SJCRH30 (cell line): Measurements from ENCODE around the gene SUGCT. TPM values are rescaled to one million over a fixed set of nuclear protein-coding genes. Genes with fewer than 3 reads are reported as not detected.

Source experiments
- DNase-seq, 2 experiments: peaks; one replicate each; pipeline ENCODE4 v3.0.0-alpha.2; 2015 to 2020
- H3K27ac ChIP-seq: fragments of 250-450 bp; sonication (Bioruptor Pico); 2 replicates; pipeline ENCODE4 v1.5.1; 2020; ENCODE audit warnings: mild to moderate bottlenecking, moderate library complexity
- H3K27me3 ChIP-seq: fragments of 250-450 bp; sonication (Bioruptor Pico); 2 replicates; pipeline ENCODE4 v1.5.1; 2020; ENCODE audit warnings: mild to moderate bottlenecking, moderate library complexity
- H3K36me3 ChIP-seq: fragments of 250-450 bp; sonication (Bioruptor Pico); 2 replicates; pipeline ENCODE4 v1.5.1; 2020; ENCODE audit warnings: mild to moderate bottlenecking, moderate library complexity
- H3K4me1 ChIP-seq: fragments of 250-450 bp; sonication (Bioruptor Pico); 2 replicates; pipeline ENCODE4 v1.5.1; 2020; ENCODE audit warnings: mild to moderate bottlenecking, moderate library complexity
- H3K4me3 ChIP-seq: fragments of 250-450 bp; sonication (Bioruptor Pico); 2 replicates; pipeline ENCODE4 v1.5.1; 2020; ENCODE audit warnings: mild to moderate bottlenecking, moderate library complexity
- H3K9me3 ChIP-seq: fragments of 250-450 bp; sonication (Bioruptor Pico); replicated peaks from 2 replicates; pipeline ENCODE4 v1.5.1; 2020; ENCODE audit warnings: mild to moderate bottlenecking, moderate library complexity
- total RNA-seq: library from RNA; depleted of rRNA; stranded (reverse); fragments of >200 nt; shearing (Covaris generic); gene quantifications from 2 replicates; pipeline ENCODE4 v1.2.3, GENCODE V29; 2014

SUGCT gene
- total RNA-seq, 1 experiment from 2014 or later = 4.8 TPM

GRCh38 chr7:40474790-40475680 lies 340.2 kb downstream of the SUGCT start:
- Histone ChIP-seq H3K4me3 (no peak overlapping the region), H3K27ac (no peak overlapping the region), H3K4me1 (no peaks in the 10 kb centered on the region), H3K27me3 (no peaks in the 10 kb centered on the region), H3K9me3 (no peaks in the 10 kb centered on the region), H3K36me3 (no peaks in the 10 kb centered on the region)
- no peak for DNase-seq

- H3K4me3 ChIP-seq = no peak overlapping the region
- no peaks in the 10 kb centered on the region for H3K27me3 ChIP-seq
- H3K4me1 ChIP-seq = no peaks in the 10 kb centered on the region
- H3K36me3 ChIP-seq = no peaks in the 10 kb centered on the region
- H3K27ac ChIP-seq = no peak overlapping the region
- DNase-seq = no peak
- H3K9me3 ChIP-seq = no peaks in the 10 kb centered on the region
Observed at GRCh38 chr7:40475681-40475982, 340.8 kb downstream of the SUGCT start.

DNA sequence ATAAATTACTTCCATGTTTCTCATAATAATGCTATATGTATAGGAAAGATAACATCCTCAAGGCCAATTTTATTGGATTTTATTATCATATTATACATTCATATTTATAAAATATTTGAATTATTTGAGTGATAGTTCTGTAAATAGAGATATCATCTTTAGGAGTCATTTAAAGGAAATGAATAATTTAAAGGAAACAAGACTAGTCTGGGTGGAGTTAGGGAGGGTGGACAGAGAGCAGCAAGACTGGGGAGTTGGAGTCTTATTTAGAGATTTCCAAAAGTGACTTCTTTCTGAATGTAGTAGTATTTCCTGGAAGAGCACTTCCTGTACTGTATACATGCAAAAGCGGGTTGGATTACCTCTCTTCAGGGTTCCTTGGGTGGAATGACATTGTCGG lies 342.3 kb downstream of the SUGCT start:
- H3K4me1 ChIP-seq = no peaks in the 10 kb centered on the region
- no peaks in the 10 kb centered on the region for H3K27me3 ChIP-seq
- no peaks in the 10 kb centered on the region for H3K36me3 ChIP-seq
- H3K4me3 ChIP-seq = no peak overlapping the region
- no peak for DNase-seq
- no peak overlapping the region for H3K27ac ChIP-seq
- no peaks in the 10 kb centered on the region for H3K9me3 ChIP-seq

GRCh38 chr7:40482845-40483244 lies 348.0 kb downstream of the SUGCT start:
- no peaks in the 10 kb centered on the region for H3K36me3 ChIP-seq
- no peaks in the 10 kb centered on the region for H3K27me3 ChIP-seq
- no peaks in the 10 kb centered on the region for H3K4me1 ChIP-seq
- H3K4me3 ChIP-seq = no peak overlapping the region
- H3K9me3 ChIP-seq = no peaks in the 10 kb centered on the region
- no peak for DNase-seq
- H3K27ac ChIP-seq = no peak overlapping the region

DNA sequence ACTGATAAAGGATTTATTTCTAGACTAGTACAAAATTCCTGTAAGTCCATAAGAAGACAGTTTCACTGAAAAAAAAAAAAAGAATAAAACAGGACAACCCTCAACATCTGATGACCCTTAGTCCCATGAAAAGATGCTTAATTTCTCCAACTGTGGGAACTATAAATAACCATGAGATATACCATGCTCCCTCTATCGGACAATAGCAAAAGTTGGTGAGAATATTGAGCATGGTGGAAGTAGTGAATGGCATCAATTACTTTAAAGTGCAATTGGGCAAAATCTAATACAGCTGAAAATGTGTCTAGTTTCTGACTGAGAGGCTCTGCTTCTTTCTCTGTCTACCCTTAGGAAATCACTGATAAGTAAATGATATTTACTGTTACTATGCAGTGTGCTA lies 348.8 kb downstream of the SUGCT start:
- Histone ChIP-seq H3K9me3 (peaks cover 3% of the 10 kb centered on the region; the same call in 1 of the 2 replicates), H3K27me3 (peaks cover 3% of the 10 kb centered on the region; the same call in 1 of the 2 replicates), H3K36me3 (no peaks in the 10 kb centered on the region; the same call in 1 of the 2 replicates), H3K4me1 (no peaks in the 10 kb centered on the region; the same call in 1 of the 2 replicates), H3K4me3 (no peak overlapping the region), H3K27ac (no peak overlapping the region)
- no peak for DNase-seq

- Histone ChIP-seq H3K27ac (no peak overlapping the region), H3K9me3 (peaks cover 5% of the 10 kb centered on the region; the same call in 1 of the 2 replicates), H3K4me3 (no peak overlapping the region), H3K4me1 (no peaks in the 10 kb centered on the region; the same call in 1 of the 2 replicates), H3K36me3 (no peaks in the 10 kb centered on the region; the same call in 1 of the 2 replicates), H3K27me3 (peaks cover 5% of the 10 kb centered on the region; the same call in 1 of the 2 replicates)
- no peak for DNase-seq
Observed at GRCh38 chr7:40489844-40490602, 355.2 kb downstream of the SUGCT start.

- Histone ChIP-seq H3K27ac (no peak overlapping the region), H3K4me3 (no peak overlapping the region), H3K4me1 (no peaks in the 10 kb centered on the region; the same call in 1 of the 2 replicates), H3K9me3 (peaks cover 5% of the 10 kb centered on the region; the same call in 1 of the 2 replicates), H3K27me3 (peaks cover 5% of the 10 kb centered on the region; the same call in 1 of the 2 replicates), H3K36me3 (no peaks in the 10 kb centered on the region; the same call in 1 of the 2 replicates)
- DNase-seq = no peak
Observed at GRCh38 chr7:40490603-40490924, 355.8 kb downstream of the SUGCT start.

DNA sequence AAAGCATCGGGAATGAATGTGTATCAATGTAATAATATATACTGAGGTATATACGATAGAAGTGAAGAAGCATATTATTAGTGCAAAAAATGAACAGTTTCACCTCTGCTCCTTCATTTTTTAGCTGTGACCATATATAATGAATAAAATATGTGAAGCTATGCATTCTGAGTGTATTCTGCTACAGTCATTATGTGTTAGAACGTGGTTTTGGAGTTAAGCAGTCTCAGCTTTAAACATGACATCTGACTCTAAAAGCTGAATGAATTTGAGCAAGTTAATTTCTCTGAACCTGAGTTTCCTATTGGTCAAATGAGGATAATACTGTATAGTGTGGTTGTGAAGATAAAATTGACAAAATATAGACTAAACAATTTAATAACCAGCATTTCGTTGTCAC lies 358.1 kb downstream of the SUGCT start:
- Histone ChIP-seq H3K27me3 (peaks cover 5% of the 10 kb centered on the region; the same call in 1 of the 2 replicates), H3K36me3 (no peaks in the 10 kb centered on the region; the same call in 1 of the 2 replicates), H3K9me3 (peaks cover 5% of the 10 kb centered on the region; the same call in 1 of the 2 replicates), H3K4me1 (no peaks in the 10 kb centered on the region; the same call in 1 of the 2 replicates), H3K27ac (no peak overlapping the region), H3K4me3 (no peak overlapping the region)
- DNase-seq = no peak

- Histone ChIP-seq H3K27me3 (peaks cover 2% of the 10 kb centered on the region; the same call in 1 of the 2 replicates), H3K4me1 (no peaks in the 10 kb centered on the region), H3K9me3 (peaks cover 2% of the 10 kb centered on the region; the same call in 1 of the 2 replicates), H3K36me3 (no peaks in the 10 kb centered on the region; the same call in 1 of the 2 replicates), H3K27ac (no peak overlapping the region), H3K4me3 (no peak overlapping the region)
- no peak for DNase-seq
Observed at GRCh38 chr7:40493609-40494051, 358.8 kb downstream of the SUGCT start.

- Histone ChIP-seq H3K36me3 (no peaks in the 10 kb centered on the region), H3K9me3 (no peaks in the 10 kb centered on the region), H3K27ac (no peak overlapping the region), H3K27me3 (no peaks in the 10 kb centered on the region), H3K4me3 (no peak overlapping the region), H3K4me1 (no peaks in the 10 kb centered on the region)
- no peak for DNase-seq
Observed at GRCh38 chr7:40498924-40499510, 364.2 kb downstream of the SUGCT start.

DNA sequence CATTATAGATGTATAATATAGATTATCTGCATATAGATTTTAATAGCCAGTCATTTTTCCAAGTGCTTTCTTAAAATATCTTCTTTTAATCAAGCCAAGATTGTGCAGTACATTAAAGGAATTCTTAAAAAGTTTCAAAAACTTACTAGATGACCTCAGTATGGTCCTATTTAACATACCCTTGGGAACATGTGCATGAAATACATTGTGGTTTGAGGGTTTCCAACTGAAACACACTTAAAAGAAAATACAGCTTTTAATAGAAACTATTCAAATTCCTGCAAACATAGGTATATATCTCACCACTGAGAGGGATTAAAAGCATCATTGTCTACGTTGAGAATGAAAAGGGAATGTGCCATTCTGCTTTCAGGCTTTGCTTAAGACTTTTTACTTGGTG lies 364.9 kb downstream of the SUGCT start:
- Histone ChIP-seq H3K27me3 (no peaks in the 10 kb centered on the region), H3K4me3 (no peak overlapping the region), H3K36me3 (no peaks in the 10 kb centered on the region), H3K9me3 (no peaks in the 10 kb centered on the region), H3K4me1 (no peaks in the 10 kb centered on the region), H3K27ac (no peak overlapping the region)
- DNase-seq = no peak

DNA sequence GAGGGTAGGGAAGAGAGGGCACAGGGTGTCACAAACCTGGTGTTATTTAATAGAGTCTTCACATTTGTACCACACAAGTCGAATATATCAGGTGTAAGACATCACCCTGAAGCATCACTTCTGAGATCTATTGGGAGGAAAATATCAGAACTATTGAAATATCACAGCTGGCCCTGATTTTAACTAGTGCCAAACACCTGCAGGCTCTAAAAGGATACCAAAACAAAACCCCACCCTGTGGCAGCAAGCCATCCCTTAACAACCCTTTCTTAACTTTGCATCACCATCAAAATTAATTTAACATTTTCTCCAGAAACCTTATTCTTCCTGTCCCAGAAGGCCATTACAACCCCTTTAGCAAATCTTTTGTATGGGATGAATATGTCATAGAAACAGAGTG lies 365.4 kb downstream of the SUGCT start:
- Histone ChIP-seq H3K27me3 (no peaks in the 10 kb centered on the region), H3K4me3 (no peak overlapping the region), H3K27ac (no peak overlapping the region), H3K4me1 (no peaks in the 10 kb centered on the region), H3K36me3 (no peaks in the 10 kb centered on the region), H3K9me3 (no peaks in the 10 kb centered on the region)
- DNase-seq = no peak

DNA sequence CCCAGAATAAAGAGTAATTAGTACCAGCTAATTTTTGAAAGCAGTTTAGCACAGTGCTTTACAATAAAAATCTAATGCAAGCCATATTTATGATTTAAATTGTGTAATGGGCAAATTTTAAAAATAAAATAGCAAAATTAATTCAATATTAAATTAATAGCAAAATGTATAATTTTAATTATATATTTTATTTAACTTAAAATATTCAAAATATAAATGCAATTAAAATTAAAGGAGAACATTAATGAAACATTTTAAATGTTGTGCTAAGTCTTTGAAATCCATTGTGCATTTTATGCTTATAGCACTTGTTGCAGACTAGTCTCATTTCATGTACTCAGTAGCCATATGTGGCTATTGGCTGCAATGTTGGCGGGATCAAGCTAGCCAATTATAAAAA lies 367.6 kb downstream of the SUGCT start:
- no peak for DNase-seq
- no peaks in the 10 kb centered on the region for H3K36me3 ChIP-seq
- no peak overlapping the region for H3K4me3 ChIP-seq
- H3K4me1 ChIP-seq = no peaks in the 10 kb centered on the region
- H3K27me3 ChIP-seq = no peaks in the 10 kb centered on the region
- no peak overlapping the region for H3K27ac ChIP-seq
- no peaks in the 10 kb centered on the region; the same call in none of the 2 replicates for H3K9me3 ChIP-seq

GRCh38 chr7:40506158-40506557 lies 371.4 kb downstream of the SUGCT start:
- Histone ChIP-seq H3K27ac (no peak overlapping the region), H3K36me3 (no peaks in the 10 kb centered on the region), H3K4me3 (no peak overlapping the region), H3K4me1 (no peaks in the 10 kb centered on the region), H3K27me3 (0 out of 2 replicates have a peak, but pooled peaks cover 3% of the 10 kb centered on the region), H3K9me3 (no peaks in the 10 kb centered on the region; the same call in none of the 2 replicates)
- DNase-seq = no peak
